ENCODE data around the gene LRRC8E. TPM values are rescaled to one million over a fixed set of nuclear protein-coding genes. Genes with fewer than 3 reads are reported as not detected.

Gene LRRC8E
- total RNA-seq, 2 experiments from 2014 or later: not detected

GRCh38 chr19:7866399-7867091, 21.8 kb upstream of the LRRC8E start:
- ChIA-PET CTCF (no interaction called here), POLR2A (no interaction called here)
- no peak for DNase-seq
- H3K27me3 Mint-ChIP-seq: peaks cover 39% of the 10 kb centered on the region
- H3K36me3 Mint-ChIP-seq (ENCODE audit: low read depth): no peaks in the 10 kb centered on the region
- peaks cover 34% of the 10 kb centered on the region for H3K4me1 Mint-ChIP-seq
- no peak overlapping the region for H3K27ac Mint-ChIP-seq
- H3K9me3 Mint-ChIP-seq: no peaks in the 10 kb centered on the region
- no peak overlapping the region for H3K4me3 Mint-ChIP-seq

- ChIA-PET POLR2A (no interaction called here), CTCF (interaction anchor here (0.6 to 2.5 kb wide), 2 partner anchors 36 to 134 kb away, joined by 3 to 24 read pairs; partner anchors contain the start of gene MAP2K7)
- H3K9me3 Mint-ChIP-seq: no peaks in the 10 kb centered on the region
- peaks cover 44% of the 10 kb centered on the region for H3K27me3 Mint-ChIP-seq
- no peak overlapping the region for H3K27ac Mint-ChIP-seq
- H3K4me3 Mint-ChIP-seq: no peak overlapping the region
- DNase-seq: no peak
- peaks cover 40% of the 10 kb centered on the region for H3K4me1 Mint-ChIP-seq
- no peaks in the 10 kb centered on the region for H3K36me3 Mint-ChIP-seq (ENCODE audit: low read depth)
Measured at GRCh38 chr19:7867092-7867844, 21.0 kb upstream of the LRRC8E start.

GRCh38 chr19:7868326-7868670, 20.0 kb upstream of the LRRC8E start:
- Mint-ChIP-seq H3K4me1 (peaks cover 42% of the 10 kb centered on the region), H3K4me3 (peak overlapping the region; percentile 60), H3K36me3 (ENCODE audit: low read depth) (no peaks in the 10 kb centered on the region), H3K27ac (no peak overlapping the region), H3K9me3 (no peaks in the 10 kb centered on the region), H3K27me3 (peaks cover 49% of the 10 kb centered on the region)
- no peak for DNase-seq
- CTCF ChIA-PET: interaction anchor here (1.0 to 2.5 kb wide), 12 partner anchors 9 to 300 kb away, joined by 3 to 26 read pairs (median 8); partner anchors contain the start of genes MAP2K7, SNAPC2 and TIMM44
- POLR2A ChIA-PET: interaction anchor here (0.8 to 1.9 kb wide), 2 partner anchors 35 to 238 kb away, joined by 4 to 10 read pairs; partner anchors contain the start of genes MAP2K7, PET100 and XAB2

- H3K36me3 Mint-ChIP-seq (ENCODE audit: low read depth): no peaks in the 10 kb centered on the region
- peaks cover 44% of the 10 kb centered on the region for H3K4me1 Mint-ChIP-seq
- peak overlapping the region; percentile 60 for H3K4me3 Mint-ChIP-seq
- H3K27me3 Mint-ChIP-seq: peaks cover 50% of the 10 kb centered on the region
- no peak overlapping the region for H3K27ac Mint-ChIP-seq
- peak; percentile 82 for DNase-seq
- POLR2A ChIA-PET: interaction anchor here (0.6 to 1.9 kb wide), 9 partner anchors 11 to 800 kb away, joined by 3 to 10 read pairs (median 3); partner anchors contain the start of genes HNRNPM, MAP2K7, PET100 and SNAPC2
- CTCF ChIA-PET: interaction anchor here (0.6 to 2.5 kb wide), 25 partner anchors 8 to 503 kb away, joined by 3 to 26 read pairs (median 5); partner anchors contain the start of genes LRRC8E, MAP2K7, PET100 and SNAPC2
- H3K9me3 Mint-ChIP-seq: no peaks in the 10 kb centered on the region
Measured at GRCh38 chr19:7868671-7869452, 19.4 kb upstream of the LRRC8E start.

GRCh38 chr19:7869453-7869909, 18.8 kb upstream of the LRRC8E start:
- Mint-ChIP-seq H3K27me3 (peaks cover 49% of the 10 kb centered on the region), H3K4me3 (peak overlapping the region; percentile 52), H3K36me3 (ENCODE audit: low read depth) (no peaks in the 10 kb centered on the region), H3K4me1 (peaks cover 44% of the 10 kb centered on the region), H3K27ac (no peak overlapping the region), H3K9me3 (no peaks in the 10 kb centered on the region)
- peak; percentile 75 for DNase-seq
- ChIA-PET CTCF (interaction anchor here (0.8 to 2.5 kb wide), 23 partner anchors 10 to 504 kb away, joined by 3 to 26 read pairs (median 5); partner anchors contain the start of genes LRRC8E, MAP2K7, PET100 and SNAPC2), POLR2A (interaction anchor here (0.6 to 1.9 kb wide), 8 partner anchors 12 to 800 kb away, joined by 3 to 10 read pairs (median 3); partner anchors contain the start of genes HNRNPM, MAP2K7, SNAPC2 and ZNF557)

GRCh38 chr19:7869910-7870511, 18.3 kb upstream of the LRRC8E start:
- peaks cover 51% of the 10 kb centered on the region for H3K27me3 Mint-ChIP-seq
- H3K4me1 Mint-ChIP-seq: peaks cover 43% of the 10 kb centered on the region
- CTCF ChIA-PET: interaction anchor here (0.8 to 2.5 kb wide), 23 partner anchors 9 to 504 kb away, joined by 3 to 26 read pairs (median 5); partner anchors contain the start of genes LRRC8E, MAP2K7, PET100 and SNAPC2
- H3K36me3 Mint-ChIP-seq (ENCODE audit: low read depth): no peaks in the 10 kb centered on the region
- peak overlapping the region; percentile 32 for H3K4me3 Mint-ChIP-seq
- no peaks in the 10 kb centered on the region for H3K9me3 Mint-ChIP-seq
- POLR2A ChIA-PET: interaction anchor here (1.1 to 1.9 kb wide), 6 partner anchors 13 to 575 kb away, joined by 3 to 10 read pairs (median 4); partner anchors contain the start of genes HNRNPM and MAP2K7
- H3K27ac Mint-ChIP-seq: no peak overlapping the region
- peak; percentile 50 for DNase-seq

GRCh38 chr19:7870571-7871436, 17.5 kb upstream of the LRRC8E start:
- H3K27me3 Mint-ChIP-seq: peaks cover 44% of the 10 kb centered on the region

GRCh38 chr19:7871437-7872305, 16.6 kb upstream of the LRRC8E start:
- CTCF ChIA-PET: interaction anchor here (0.5 kb wide), 1 partner anchor 160 kb away, joined by 3 read pairs; no protein-coding TSS in a partner anchor
- no peak overlapping the region for H3K27ac Mint-ChIP-seq

More at GRCh38 chr19:7870571-7871436, 17.5 kb upstream of the LRRC8E start:
- peaks cover 36% of the 10 kb centered on the region for H3K4me1 Mint-ChIP-seq
- no peak overlapping the region for H3K27ac Mint-ChIP-seq
- ChIA-PET CTCF (no interaction called here), POLR2A (no interaction called here)
- peak; percentile 66 for DNase-seq
- H3K9me3 Mint-ChIP-seq: no peaks in the 10 kb centered on the region
- H3K36me3 Mint-ChIP-seq (ENCODE audit: low read depth): no peaks in the 10 kb centered on the region
- H3K4me3 Mint-ChIP-seq: no peak overlapping the region

GRCh38 chr19:7872306-7873204, 15.8 kb upstream of the LRRC8E start:
- H3K36me3 Mint-ChIP-seq (ENCODE audit: low read depth): no peaks in the 10 kb centered on the region
- peaks cover 35% of the 10 kb centered on the region for H3K27me3 Mint-ChIP-seq
- CTCF ChIA-PET: interaction anchor here (0.5 kb wide), 1 partner anchor 159 kb away, joined by 3 read pairs; no protein-coding TSS in a partner anchor
- no peak for DNase-seq
- POLR2A ChIA-PET: interaction anchor here (0.7 kb wide), 1 partner anchor 12 kb away, joined by 3 read pairs; no protein-coding TSS in a partner anchor
- H3K9me3 Mint-ChIP-seq: no peaks in the 10 kb centered on the region
- H3K4me1 Mint-ChIP-seq: peaks cover 36% of the 10 kb centered on the region
- no peak overlapping the region for H3K27ac Mint-ChIP-seq
- no peak overlapping the region for H3K4me3 Mint-ChIP-seq

More at GRCh38 chr19:7871437-7872305, 16.6 kb upstream of the LRRC8E start:
- peaks cover 43% of the 10 kb centered on the region for H3K27me3 Mint-ChIP-seq
- H3K36me3 Mint-ChIP-seq (ENCODE audit: low read depth): no peaks in the 10 kb centered on the region
- no peaks in the 10 kb centered on the region for H3K9me3 Mint-ChIP-seq
- DNase-seq: peak; percentile 81
- no peak overlapping the region for H3K4me3 Mint-ChIP-seq
- POLR2A ChIA-PET: interaction anchor here (0.7 kb wide), 1 partner anchor 11 kb away, joined by 3 read pairs; no protein-coding TSS in a partner anchor
- peaks cover 36% of the 10 kb centered on the region for H3K4me1 Mint-ChIP-seq
